ENCODE results near the gene TTC16. TPM values are rescaled to one million over a fixed set of nuclear protein-coding genes. Genes with fewer than 3 reads are reported as not detected.

TTC16 gene
- total and polyA plus RNA-seq, 2 donors (not counting 3 experiments of a cell fraction or from before 2014, with no cell fraction given) = not detected

DNA sequence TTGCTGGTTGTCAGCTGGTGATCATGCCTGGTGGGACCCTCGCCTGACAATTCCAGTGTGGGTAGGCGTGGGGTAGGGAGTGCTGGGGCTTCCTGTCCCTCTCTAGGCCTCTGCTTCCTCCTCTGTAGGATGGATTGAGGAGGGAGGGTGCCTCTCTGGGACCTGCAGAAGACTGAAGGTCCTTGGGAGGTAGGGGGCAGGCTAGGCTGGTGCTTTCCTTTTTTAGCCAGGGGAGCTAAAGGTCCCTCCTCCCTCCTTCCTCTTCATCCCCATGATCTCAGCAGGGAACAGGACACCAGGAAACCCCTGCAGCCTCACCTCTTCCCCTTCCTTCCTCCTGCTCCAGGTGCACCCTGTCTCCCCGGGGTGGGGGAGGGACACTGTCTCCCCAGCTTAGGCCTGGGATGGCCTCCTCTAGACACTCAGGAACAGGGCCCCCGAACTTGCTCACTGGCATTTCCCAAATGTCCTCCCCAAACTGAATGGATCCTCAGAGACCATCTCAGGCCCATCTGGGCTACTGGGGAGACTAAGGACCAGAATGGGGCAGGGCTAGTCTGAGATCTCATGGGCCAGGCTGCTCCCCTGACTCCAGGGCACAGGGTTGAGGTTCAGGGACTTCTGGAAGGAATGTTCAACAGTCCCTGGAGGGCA lies 54.2 kb downstream of the TTC16 start:
- Histone ChIP-seq H3K79me2 (ENCODE audit: control insufficient read depth, insufficient read depth, low read length) (peaks cover 52% of the 10 kb centered on the region), H3K9me1 (replicated peaks; ENCODE audit: control insufficient read depth, extremely low read depth, insufficient read depth, low read length) (no peaks in the 10 kb centered on the region), H3K36me3 (ENCODE audit: control insufficient read depth in 2 of 2, extremely low read depth in 1 of 2, insufficient read depth in 2 of 2, low read length in 2 of 2) (peaks cover 9 to 12% of the 10 kb centered on the region in 2 experiments), H3K9ac (replicated peaks; ENCODE audit: extremely low read depth, insufficient read depth, low read length) (peak overlapping the region; percentile 92), H3K27me3 (ENCODE audit: control insufficient read depth in 2 of 2, insufficient read depth in 2 of 2, low read length in 2 of 2) (no peaks in the 10 kb centered on the region), H3K4me1 (ENCODE audit: control insufficient read depth, extremely low read depth, insufficient read depth, low read length) (peaks cover 48% of the 10 kb centered on the region), H3K4me2 (ENCODE audit: insufficient read depth, low read length) (peak overlapping the region; percentile 76), H3K9me3 (replicated peaks; ENCODE audit: control insufficient read depth, insufficient read depth, low read length) (no peaks in the 10 kb centered on the region), H4K20me1 (replicated peaks; ENCODE audit: control insufficient read depth, extremely low read depth, insufficient read depth, low read length) (no peaks in the 10 kb centered on the region), H3K27ac (ENCODE audit: insufficient read depth, low read depth, low read length) (peak overlapping the region; percentile 96), H2AFZ (ENCODE audit: low read depth, low read length) (no peak overlapping the region), H3K4me3 (replicated peaks in 1 of 3; ENCODE audit: insufficient read depth in 1 of 3, low read depth in 1 of 3, low read length in 3 of 3) (peak overlapping the region; percentile 35 to 79 (median 75))
- ChIA-PET POLR2A (interaction anchor here (1.2 to 2.8 kb wide), 7 partner anchors 8 to 29 kb away, joined by 4 to 24 read pairs (median 8); partner anchors contain the start of gene CDK9), CTCF (interaction anchor here (0.6 to 11.3 kb wide), 11 partner anchors 7 to 151 kb away, joined by 3 to 167 read pairs (median 5); partner anchors contain the start of genes CDK9, SH2D3C and TOR2A)
- BruUV-seq (replicated peaks) = no TSS peak
- FAIRE-seq = no peak
- dilution Hi-C loops (cut with MboI; ENCODE audit: extremely low pct_ligation_motif_present, low sequenced_read_pairs) (no loop called here), intact Hi-C loops (cut with micrococcal nuclease) (loop anchor here (1.0 to 2.0 kb wide), 5 partner anchors 8 to 69 kb away; partner anchors contain the start of gene FPGS)
- TF ChIP-seq GATA2 (IDR thresholded peaks at IDR 0.05; ENCODE audit: insufficient read depth, insufficient read length, low read depth, low read length) = no peak
- no peak for TF ChIP-seq MYC (IDR thresholded peaks at IDR 0.05; ENCODE audit: low read depth, low read length)
- peak; percentile 93 for TF ChIP-seq POLR2AphosphoS5 (IDR thresholded peaks at IDR 0.05; ENCODE audit: insufficient read depth, low read depth, low read length)
- no peak for TF ChIP-seq FOS (IDR thresholded peaks at IDR 0.05; ENCODE audit: borderline replicate concordance, insufficient read depth, low read length)
- TF ChIP-seq, protein P1, sequence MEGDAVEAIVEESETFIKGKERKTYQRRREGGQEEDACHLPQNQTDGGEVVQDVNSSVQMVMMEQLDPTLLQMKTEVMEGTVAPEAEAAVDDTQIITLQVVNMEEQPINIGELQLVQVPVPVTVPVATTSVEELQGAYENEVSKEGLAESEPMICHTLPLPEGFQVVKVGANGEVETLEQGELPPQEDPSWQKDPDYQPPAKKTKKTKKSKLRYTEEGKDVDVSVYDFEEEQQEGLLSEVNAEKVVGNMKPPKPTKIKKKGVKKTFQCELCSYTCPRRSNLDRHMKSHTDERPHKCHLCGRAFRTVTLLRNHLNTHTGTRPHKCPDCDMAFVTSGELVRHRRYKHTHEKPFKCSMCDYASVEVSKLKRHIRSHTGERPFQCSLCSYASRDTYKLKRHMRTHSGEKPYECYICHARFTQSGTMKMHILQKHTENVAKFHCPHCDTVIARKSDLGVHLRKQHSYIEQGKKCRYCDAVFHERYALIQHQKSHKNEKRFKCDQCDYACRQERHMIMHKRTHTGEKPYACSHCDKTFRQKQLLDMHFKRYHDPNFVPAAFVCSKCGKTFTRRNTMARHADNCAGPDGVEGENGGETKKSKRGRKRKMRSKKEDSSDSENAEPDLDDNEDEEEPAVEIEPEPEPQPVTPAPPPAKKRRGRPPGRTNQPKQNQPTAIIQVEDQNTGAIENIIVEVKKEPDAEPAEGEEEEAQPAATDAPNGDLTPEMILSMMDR (IDR thresholded peaks at IDR 0.05; ENCODE audit: extremely low read depth in 1 of 2, insufficient read depth in 1 of 2, low read depth in 1 of 2, low read length in 2 of 2) = peak in 1 of 2 donors; percentile 34
- TF ChIP-seq JUN (IDR thresholded peaks at IDR 0.05; ENCODE audit: borderline replicate concordance, insufficient read depth, insufficient read length, low read depth) = peak; percentile 47
- TF ChIP-seq EZH2 (IDR thresholded peaks at IDR 0.05; ENCODE audit: borderline replicate concordance, low read depth, low read length, severe bottlenecking) = no peak
- TF ChIP-seq POLR2A (IDR thresholded peaks at IDR 0.05; ENCODE audit: low read depth, low read length) = peak; percentile 85
- TF ChIP-seq, protein P2, sequence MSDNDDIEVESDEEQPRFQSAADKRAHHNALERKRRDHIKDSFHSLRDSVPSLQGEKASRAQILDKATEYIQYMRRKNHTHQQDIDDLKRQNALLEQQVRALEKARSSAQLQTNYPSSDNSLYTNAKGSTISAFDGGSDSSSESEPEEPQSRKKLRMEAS (IDR thresholded peaks at IDR 0.05; ENCODE audit: insufficient read depth, insufficient read length) = no peak
- peak; percentile 85 for DNase-seq (ENCODE audit: low read depth, low spot score)
